Hepatocyte (in vitro differentiated cells): ENCODE results near the gene BMP6. TPM values are rescaled to one million over a fixed set of nuclear protein-coding genes. Genes with fewer than 3 reads are reported as not detected.

Experiments used
- DNase-seq: peaks from one replicate; pipeline ENCODE4 v3.0.0-alpha.2; 2016; ENCODE audit warnings: low spot score
- H2AFZ ChIP-seq: fragments of 200-600 bp; sonication (generic); 2 replicates; pipeline ENCODE4 v1.6.0; 2016; ENCODE audit warnings: antibody characterized with exemption, mild to moderate bottlenecking
- H3K27ac ChIP-seq: fragments of 200-600 bp; sonication (generic); 2 replicates; pipeline ENCODE4 v1.5.1; 2016; ENCODE audit warnings: mild to moderate bottlenecking
- H3K27me3 ChIP-seq: fragments of 200-600 bp; sonication (generic); 2 replicates; pipeline ENCODE4 v1.6.1; 2016
- H3K36me3 ChIP-seq: fragments of 200-600 bp; sonication (generic); replicated peaks from 2 replicates; pipeline ENCODE4 v1.5.1; 2016; ENCODE audit warnings: low read depth; ENCODE audit not compliant: insufficient read depth
- H3K4me1 ChIP-seq: fragments of 200-600 bp; sonication (generic); 2 replicates; pipeline ENCODE4 v1.5.1; 2016; ENCODE audit warnings: mild to moderate bottlenecking, moderate library complexity; ENCODE audit not compliant: insufficient read depth
- H3K4me2 ChIP-seq: fragments of 200-600 bp; sonication (generic); 2 replicates; pipeline ENCODE4 v1.6.0; 2016
- H3K4me3 ChIP-seq: fragments of 200-600 bp; sonication (generic); 2 replicates; pipeline ENCODE4 v1.5.1; 2016; ENCODE audit warnings: mild to moderate bottlenecking
- H3K79me2 ChIP-seq: fragments of 200-600 bp; sonication (generic); 2 replicates; pipeline ENCODE4 v1.6.0; 2017; ENCODE audit warnings: mild to moderate bottlenecking
- H3K9me2 ChIP-seq: fragments of 200-600 bp; sonication (generic); replicated peaks from 2 replicates; pipeline ENCODE4 v1.6.0; 2017; ENCODE audit warnings: mild to moderate bottlenecking; ENCODE audit not compliant: insufficient read depth
- H3K9me3 ChIP-seq: fragments of 200-600 bp; sonication (generic); 2 replicates; pipeline ENCODE4 v1.5.1; 2016; ENCODE audit warnings: low read depth, mild to moderate bottlenecking
- H4K20me1 ChIP-seq: fragments of 200-600 bp; sonication (generic); 2 replicates; pipeline ENCODE4 v1.6.0; 2016; ENCODE audit warnings: mild to moderate bottlenecking; ENCODE audit not compliant: insufficient read depth, poor library complexity, severe bottlenecking
- EZH2 ChIP-seq: fragments of 200-600 bp; sonication (generic); IDR thresholded peaks from 2 replicates; pipeline ENCODE4 v1.6.1; 2016; ENCODE audit warnings: antibody characterized with exemption, mild to moderate bottlenecking, borderline replicate concordance
- EZH2phosphoT487 ChIP-seq: fragments of 200-600 bp; sonication (generic); IDR thresholded peaks from one replicate; pipeline ENCODE4 v1.6.1; 2018; ENCODE audit warnings: antibody characterized with exemption, mild to moderate bottlenecking, low read depth, moderate library complexity; ENCODE audit not compliant: unreplicated experiment, severe bottlenecking
- WGBS: methylation state at CpG from one replicate; pipeline ENCODE4 v1.1.6; 2016; ENCODE audit warnings: low lambda C conversion rate; ENCODE audit errors: missing lambda C conversion rate; 5-methylcytosine and 5-hydroxymethylcytosine counted together
- polyA plus RNA-seq: library from polyadenylated mRNA; unstranded; fragments of >200 nt; fragmentation: Nextera tagmentation; extraction: Ambion mirVana; gene quantifications from 2 replicates; pipeline ENCODE4 v1.2.1, GENCODE V29; 2016
- total RNA-seq: library from RNA; depleted of rRNA; stranded (reverse); fragments of >200 nt; gene quantifications from 2 replicates; pipeline ENCODE4 v1.2.3, GENCODE V29; 2014
- TF ChIP-seq, protein P1 (sequence below): fragments of 200-600 bp; sonication (generic); IDR thresholded peaks from 2 replicates; pipeline ENCODE4 v1.5.1; 2016; ENCODE audit warnings: antibody characterized with exemption, mild to moderate bottlenecking; ENCODE audit not compliant: poor library complexity

BMP6 gene
- total and polyA plus RNA-seq, 2 experiments from 2014 or later: 4.0 to 4.3 TPM

DNA sequence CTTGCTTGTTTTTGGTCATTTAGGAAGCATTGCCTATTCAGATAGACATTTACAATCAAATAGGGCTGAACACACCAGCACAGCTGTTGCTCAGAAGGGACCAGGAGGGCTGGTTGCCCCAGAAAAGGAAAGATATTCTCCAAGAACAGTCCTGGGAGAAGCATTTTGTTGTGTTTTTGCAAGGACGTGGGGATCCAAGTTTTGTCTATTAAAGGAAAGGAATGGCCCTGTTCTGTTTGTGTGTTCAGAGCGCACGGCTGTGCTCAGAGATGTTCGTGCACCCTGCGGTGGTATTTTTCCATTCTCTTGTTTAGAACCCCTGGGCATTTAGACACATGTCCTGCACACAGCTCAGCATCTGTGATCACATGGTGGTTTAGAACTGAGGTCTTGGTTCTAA lies 102.2 kb downstream of the BMP6 start:
- Histone ChIP-seq H3K4me1 (no peaks in the 10 kb centered on the region), H3K36me3 (no peaks in the 10 kb centered on the region), H3K27ac (no peak overlapping the region), H3K4me3 (no peak overlapping the region), H3K27me3 (no peaks in the 10 kb centered on the region), H2AFZ (no peak overlapping the region), H3K9me2 (no peaks in the 10 kb centered on the region), H3K9me3 (no peaks in the 10 kb centered on the region), H4K20me1 (no peaks in the 10 kb centered on the region), H3K79me2 (no peaks in the 10 kb centered on the region), H3K4me2 (no peak overlapping the region)
- DNase-seq: no peak
- TF ChIP-seq EZH2: no peak
- TF ChIP-seq EZH2phosphoT487: no peak
- TF ChIP-seq, protein P1, sequence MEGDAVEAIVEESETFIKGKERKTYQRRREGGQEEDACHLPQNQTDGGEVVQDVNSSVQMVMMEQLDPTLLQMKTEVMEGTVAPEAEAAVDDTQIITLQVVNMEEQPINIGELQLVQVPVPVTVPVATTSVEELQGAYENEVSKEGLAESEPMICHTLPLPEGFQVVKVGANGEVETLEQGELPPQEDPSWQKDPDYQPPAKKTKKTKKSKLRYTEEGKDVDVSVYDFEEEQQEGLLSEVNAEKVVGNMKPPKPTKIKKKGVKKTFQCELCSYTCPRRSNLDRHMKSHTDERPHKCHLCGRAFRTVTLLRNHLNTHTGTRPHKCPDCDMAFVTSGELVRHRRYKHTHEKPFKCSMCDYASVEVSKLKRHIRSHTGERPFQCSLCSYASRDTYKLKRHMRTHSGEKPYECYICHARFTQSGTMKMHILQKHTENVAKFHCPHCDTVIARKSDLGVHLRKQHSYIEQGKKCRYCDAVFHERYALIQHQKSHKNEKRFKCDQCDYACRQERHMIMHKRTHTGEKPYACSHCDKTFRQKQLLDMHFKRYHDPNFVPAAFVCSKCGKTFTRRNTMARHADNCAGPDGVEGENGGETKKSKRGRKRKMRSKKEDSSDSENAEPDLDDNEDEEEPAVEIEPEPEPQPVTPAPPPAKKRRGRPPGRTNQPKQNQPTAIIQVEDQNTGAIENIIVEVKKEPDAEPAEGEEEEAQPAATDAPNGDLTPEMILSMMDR: no peak
- 82% methylated on average over 5 of the region's 5 CpGs for WGBS

DNA sequence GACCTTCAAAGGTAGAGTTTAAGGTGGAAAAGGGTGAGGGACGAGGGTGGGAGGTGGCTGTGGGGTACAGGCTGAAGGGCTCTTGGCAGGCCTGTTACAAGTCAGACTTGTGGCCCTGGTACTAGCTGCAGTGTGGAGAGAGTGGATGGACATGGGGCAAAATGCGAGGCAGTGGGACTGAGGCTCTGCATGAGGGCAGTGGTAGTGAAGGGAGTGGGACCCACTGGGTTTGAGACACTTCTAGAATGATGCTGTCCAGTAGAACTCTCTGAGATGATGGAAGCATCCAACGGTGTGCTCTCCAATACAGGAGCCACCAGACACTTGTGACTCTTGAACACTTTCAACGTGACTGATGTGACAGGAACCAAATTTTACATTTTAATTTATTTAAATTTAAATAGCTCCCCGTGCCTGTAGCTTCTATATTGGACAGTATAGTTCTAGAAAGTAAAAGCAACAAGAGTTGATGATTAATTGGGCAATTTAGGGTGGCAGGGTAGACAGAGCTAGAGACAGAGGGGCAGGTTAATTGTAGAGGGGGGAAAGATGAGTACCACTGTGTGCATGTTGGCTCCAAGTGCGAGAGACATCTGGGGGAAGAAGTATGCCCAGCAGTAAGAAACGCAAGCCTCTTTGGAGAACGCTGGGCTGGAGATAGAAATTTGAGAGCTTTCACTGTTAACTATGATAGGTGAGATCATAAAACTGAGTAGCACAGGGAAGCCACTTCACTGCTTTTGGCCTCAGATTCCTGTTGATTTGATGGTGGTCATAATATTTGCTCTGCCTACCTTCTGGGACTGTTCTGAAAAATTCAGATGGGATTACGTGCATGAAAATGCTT lies 107.2 kb downstream of the BMP6 start:
- Histone ChIP-seq H3K27me3 (no peaks in the 10 kb centered on the region), H3K4me3 (no peak overlapping the region), H3K9me2 (no peaks in the 10 kb centered on the region), H3K4me1 (no peaks in the 10 kb centered on the region), H3K79me2 (no peaks in the 10 kb centered on the region), H3K4me2 (peak overlapping the region; percentile 9), H4K20me1 (no peaks in the 10 kb centered on the region), H3K27ac (no peak overlapping the region), H2AFZ (no peak overlapping the region), H3K9me3 (no peaks in the 10 kb centered on the region), H3K36me3 (no peaks in the 10 kb centered on the region)
- whole genome bisulfite sequencing: 72% methylated on average over 9 of the region's 9 CpGs
- DNase-seq: no peak
- TF ChIP-seq, protein P1: no peak
- TF ChIP-seq EZH2 (no peak), EZH2phosphoT487 (no peak)

DNA sequence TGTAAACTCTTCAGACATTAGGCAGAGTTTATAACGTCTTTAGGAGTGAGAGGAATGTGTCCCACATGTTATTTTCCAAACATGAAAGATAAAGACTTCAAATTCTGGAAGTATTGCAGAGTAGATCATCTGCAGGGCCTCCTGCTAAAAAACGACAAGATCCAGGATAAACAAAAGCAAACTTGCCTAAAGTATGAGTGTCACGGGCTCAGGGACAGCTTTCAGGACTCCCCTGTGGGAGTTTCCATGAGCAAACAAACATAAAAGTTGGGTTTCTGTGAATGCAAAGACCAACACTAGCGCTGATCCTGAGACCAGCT lies 107.8 kb downstream of the BMP6 start:
- peak overlapping the region; percentile 9 for H3K4me2 ChIP-seq
- H3K4me3 ChIP-seq: no peak overlapping the region
- H3K79me2 ChIP-seq: no peaks in the 10 kb centered on the region
- DNase-seq: no peak
- no peak overlapping the region for H2AFZ ChIP-seq
- no peaks in the 10 kb centered on the region for H3K4me1 ChIP-seq
- H4K20me1 ChIP-seq: no peaks in the 10 kb centered on the region
- TF ChIP-seq, protein P1: no peak
- no peak for TF ChIP-seq EZH2
- no peak for TF ChIP-seq EZH2phosphoT487
- no peaks in the 10 kb centered on the region for H3K27me3 ChIP-seq
- H3K36me3 ChIP-seq: no peaks in the 10 kb centered on the region
- no peaks in the 10 kb centered on the region for H3K9me2 ChIP-seq
- no peak overlapping the region for H3K27ac ChIP-seq
- WGBS: 21% methylated on average over 4 of the region's 4 CpGs
- no peaks in the 10 kb centered on the region for H3K9me3 ChIP-seq
